KG1 (cell line): Measurements from ENCODE around the gene PPP1R7.

Source experiments
- DNase-seq: peaks from one replicate; lab custom pipeline; 2025; lab: John Stamatoyannopoulos, UW

PPP1R7 gene

DNA sequence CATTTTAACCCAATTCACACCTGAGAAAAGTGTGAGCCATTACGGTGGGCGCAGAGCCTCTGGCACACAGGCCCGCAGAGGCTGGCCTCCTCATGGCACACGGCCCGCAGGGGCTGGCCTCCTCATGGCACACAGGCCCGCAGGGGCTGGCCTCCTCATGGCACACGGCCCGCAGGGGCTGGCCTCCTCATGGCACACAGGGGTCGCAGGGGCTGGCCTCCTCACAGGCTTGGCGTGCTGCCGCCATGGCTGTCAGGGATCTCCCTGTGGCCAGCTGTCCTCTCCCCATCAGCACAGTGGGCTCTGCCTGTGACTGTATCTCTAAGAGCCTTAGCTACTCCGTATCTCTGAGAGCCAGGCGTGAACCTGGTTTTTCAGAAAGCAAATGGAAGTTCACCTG, 62.8 kb downstream of the PPP1R7 start:
- DNase-seq, result no peak

DNA sequence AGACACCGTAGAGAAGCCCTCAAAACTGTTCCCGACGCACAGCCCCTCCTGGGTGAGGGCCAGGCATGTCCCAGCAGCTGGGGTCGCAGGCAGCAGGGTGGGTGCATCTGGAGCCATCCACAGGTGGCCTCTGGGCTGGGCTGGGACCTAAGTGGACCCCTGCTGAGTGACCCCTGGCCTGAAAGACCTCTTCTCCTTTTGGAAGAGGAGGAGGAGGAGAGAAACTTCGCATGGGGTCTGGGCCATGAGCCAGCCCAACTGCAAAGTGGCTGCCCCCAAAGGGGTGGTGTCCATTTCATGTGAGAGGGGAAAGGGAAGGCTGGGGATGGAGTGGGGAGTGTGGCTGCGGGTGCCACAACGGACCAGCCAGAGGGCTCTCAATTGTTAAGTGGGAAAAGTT, 63.3 kb downstream of the PPP1R7 start:
- DNase-seq, result no peak

DNA sequence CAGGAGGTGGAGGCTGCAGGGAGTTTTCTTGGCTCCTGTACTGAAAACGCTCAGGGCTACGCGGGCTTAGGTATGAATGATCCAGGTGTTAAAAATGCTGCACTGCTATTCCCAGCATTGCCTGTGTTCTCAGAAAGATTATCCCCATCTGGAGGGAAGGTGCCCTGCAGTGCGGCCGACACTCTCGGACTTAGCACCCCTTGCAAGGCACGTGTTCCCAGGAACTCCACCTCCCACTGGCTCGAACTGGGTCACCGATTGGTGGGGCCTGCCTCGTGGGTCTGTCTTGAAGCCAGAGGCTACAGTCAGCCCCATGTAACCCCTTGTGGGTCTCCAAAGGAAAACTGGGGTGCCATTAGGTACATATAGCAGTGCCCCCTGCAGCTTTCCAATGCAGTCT, 63.9 kb downstream of the PPP1R7 start:
- no peak for DNase-seq

DNA sequence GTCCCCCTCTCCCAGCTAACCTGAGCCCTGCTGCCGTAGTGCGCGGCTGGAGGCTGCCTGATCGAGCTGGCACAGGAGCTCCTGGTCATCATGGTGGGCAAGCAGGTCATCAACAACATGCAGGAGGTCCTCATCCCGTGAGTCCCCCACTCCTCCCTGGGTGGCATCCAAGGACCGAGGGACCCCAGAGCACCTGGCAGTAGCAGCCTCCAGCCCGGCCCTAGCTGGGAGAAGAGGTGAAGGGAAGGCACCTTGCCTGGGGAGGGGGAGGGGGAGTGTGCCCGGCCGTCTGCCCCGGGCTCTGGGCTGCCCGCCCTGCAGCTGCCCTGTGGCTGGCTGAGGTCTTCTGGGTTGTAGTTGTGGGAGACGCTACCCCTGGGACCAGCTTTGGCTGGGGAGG, 64.5 kb downstream of the PPP1R7 start:
- DNase-seq, result no peak

DNA sequence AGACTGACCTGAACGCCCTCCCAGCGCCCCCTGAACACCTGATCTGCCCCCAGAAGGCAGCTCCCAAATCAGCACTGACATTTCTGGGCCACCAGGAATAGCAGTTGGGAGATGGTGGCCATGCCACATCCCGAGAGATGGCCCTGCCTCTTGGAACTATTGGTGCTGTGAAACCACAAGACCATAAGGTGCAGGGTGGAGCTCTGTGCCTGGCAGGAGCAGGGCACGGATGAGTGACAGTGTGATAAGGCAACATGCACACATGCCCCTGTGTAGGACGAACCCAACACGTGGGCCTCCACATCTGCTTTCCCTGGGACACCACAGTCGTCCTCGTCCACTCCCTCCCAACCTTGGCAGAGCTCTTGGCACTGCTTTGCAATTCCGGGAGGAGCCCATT, 65.2 kb downstream of the PPP1R7 start:
- DNase-seq, result no peak

DNA sequence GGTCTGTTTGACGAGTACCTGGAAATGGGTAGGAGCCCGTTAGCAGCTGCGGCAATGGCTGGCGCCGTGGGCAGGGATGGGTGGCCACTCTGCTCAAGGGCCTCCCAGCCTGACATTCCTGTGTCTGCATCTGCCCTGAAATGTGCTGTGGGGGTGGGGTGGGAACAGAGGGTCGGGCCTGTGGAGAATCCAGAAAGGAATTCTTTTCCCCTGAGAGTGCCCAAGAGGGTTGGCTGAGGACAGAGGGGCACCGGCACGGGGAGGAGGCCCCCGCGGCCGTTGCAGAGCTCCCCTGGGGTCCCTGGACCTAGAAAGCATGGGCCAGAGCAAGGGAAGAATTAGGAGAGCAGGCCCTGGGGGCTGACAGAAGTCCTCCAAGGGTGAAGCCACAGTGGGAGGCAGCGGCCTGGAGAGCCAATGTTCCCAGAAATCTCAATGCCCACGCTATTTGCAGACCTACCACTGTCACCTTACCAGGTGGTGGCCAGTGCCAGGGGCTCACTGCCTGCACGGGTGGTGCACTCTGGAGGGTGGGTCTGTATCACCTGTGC, 66.0 kb downstream of the PPP1R7 start:
- DNase-seq, result no peak

DNA sequence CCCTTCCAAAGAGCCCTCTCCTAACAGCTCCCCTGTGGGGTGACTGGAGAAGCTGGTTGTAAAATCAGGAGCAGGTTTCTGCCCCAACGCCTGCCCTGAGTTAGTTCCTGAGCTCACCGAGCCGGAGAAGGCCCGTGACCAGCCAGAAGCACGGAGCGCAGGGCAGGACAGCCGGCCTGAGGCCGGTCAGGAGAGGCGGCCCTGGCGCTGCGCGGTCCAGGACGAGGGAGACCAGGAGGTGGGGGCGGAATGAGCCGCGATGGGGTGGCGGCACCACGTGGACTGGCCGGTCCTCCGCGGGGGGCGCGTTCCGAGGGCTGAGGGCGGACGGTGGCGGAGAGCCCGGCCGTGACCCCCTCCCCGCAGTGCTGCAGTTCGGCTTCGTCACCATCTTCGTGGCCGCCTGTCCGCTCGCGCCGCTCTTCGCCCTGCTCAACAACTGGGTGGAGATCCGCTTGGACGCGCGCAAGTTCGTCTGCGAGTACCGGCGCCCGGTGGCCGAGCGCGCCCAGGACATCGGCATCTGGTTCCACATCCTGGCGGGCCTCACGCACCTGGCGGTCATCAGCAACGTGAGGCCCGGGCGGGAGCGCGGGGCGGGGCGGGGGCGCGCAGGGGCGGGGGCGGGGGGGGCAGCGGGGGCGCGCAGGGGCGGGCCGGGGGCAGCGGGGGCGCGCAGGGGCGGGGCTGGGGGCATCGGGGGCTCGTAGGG, 67.2 kb downstream of the PPP1R7 start:
- no peak for DNase-seq

DNA sequence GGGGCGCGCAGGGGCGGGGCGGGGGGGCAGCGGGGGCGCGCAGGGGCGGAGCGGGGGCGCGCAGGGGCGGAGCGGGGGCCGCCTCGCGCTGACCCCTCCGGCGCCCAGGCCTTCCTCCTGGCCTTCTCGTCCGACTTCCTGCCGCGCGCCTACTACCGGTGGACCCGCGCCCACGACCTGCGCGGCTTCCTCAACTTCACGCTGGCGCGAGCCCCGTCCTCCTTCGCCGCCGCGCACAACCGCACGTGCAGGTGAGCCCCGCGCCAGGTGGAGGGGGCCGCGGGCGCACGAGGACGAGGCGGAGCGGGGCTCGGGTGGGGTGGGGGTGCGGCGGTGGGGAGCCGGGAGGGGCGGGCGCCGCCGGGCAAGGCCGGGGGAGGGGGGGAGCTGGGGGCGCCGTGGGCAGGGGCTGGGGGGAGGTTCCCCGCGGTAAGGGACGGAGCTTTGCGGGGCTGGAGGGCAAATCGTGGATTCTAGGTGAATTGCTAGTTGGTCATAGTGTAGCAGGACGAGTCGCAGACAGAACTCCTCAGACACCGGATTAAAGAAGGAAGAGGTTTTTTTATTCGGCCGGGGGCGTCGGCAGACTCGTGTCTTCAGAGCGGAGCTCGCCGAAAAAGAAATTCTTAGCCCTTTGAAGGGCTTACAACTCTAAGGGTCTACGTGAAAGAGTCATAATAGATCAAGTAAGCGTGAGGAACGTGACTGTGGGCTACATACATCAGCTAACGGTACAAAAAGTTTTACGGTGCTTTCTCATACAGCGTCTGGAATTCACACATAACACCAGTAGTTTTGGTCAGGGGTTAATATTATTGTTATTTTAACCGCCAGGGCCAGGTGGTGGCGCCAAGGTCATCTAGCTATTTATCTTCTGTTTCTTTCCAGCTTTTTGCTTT, 68.1 kb downstream of the PPP1R7 start:
- DNase-seq, result peak; percentile 15

DNA sequence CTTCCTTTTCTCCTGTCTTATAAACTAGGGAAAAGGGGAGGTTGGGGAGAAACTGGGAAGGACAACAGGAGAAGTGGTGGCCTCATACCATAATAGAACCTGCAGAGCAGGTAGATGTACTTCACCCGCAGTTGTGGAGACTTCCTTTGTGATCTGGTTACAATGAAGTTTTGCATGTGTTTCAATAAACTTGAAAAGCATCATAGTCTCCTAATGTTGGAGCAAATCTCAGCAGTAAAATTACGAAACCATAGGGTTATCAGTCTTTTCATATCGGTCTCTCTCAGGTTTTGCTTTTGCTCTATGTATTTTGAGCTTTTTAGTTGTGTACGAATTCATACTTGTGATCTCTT, 68.7 kb downstream of the PPP1R7 start:
- DNase-seq, result no peak

DNA sequence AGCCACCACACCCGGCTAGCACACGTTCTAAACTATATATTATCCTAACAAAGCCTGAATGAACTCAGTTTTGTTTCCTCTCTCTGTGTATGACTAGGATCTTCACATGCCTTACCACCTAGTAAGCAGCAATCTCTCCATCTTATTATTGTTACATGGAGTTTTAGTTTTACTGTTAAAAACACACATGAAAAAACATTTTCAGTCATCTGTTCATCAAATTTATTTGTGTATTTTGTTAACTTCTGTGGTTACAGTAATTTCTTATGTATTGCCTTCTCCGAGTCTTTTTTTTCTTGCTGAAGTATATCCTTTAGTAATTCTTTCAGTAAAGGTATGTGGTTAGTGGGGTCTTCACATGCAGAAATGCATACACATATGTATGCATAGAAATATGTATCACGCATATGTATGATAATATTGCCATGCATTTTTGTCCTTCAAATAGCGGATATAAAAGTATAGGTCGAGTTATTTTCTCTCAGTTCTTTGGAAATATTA, 69.6 kb downstream of the PPP1R7 start:
- DNase-seq, result no peak

DNA sequence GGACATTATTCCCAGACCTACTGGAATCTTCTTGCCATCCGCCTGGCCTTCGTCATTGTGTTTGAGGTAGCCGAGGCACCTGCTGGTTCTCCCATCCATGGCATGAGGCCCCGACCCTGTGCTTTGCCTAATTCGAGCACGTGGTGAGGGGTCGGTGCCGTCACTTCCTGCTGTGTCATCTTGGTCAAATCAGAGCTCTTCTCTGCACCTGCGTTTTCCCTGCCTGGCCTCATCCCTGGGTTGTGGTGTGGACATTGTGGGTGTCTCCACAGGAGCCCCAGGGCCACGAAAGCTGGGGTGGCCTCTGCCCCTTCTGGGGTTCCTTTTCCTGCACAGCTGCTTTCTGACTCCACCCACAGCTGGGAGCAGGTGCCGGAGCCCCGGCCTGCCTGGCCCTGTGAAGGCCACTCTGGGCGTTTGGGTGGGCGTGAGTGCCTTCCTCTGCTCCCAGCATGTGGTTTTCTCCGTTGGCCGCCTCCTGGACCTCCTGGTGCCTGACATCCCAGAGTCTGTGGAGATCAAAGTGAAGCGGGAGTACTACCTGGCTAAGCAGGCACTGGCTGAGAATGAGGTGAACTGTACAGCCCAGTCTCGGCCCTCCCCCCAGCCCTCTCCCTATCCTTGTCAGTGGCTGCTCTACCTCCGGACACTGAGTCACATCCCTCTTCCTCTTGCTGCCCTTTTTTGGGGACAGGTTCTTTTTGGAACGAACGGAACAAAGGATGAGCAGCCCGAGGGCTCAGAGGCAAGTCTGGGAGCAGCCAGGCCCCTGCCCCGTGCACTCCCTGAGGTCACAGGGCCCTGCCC, 73.1 kb downstream of the PPP1R7 start:
- no peak for DNase-seq

DNA sequence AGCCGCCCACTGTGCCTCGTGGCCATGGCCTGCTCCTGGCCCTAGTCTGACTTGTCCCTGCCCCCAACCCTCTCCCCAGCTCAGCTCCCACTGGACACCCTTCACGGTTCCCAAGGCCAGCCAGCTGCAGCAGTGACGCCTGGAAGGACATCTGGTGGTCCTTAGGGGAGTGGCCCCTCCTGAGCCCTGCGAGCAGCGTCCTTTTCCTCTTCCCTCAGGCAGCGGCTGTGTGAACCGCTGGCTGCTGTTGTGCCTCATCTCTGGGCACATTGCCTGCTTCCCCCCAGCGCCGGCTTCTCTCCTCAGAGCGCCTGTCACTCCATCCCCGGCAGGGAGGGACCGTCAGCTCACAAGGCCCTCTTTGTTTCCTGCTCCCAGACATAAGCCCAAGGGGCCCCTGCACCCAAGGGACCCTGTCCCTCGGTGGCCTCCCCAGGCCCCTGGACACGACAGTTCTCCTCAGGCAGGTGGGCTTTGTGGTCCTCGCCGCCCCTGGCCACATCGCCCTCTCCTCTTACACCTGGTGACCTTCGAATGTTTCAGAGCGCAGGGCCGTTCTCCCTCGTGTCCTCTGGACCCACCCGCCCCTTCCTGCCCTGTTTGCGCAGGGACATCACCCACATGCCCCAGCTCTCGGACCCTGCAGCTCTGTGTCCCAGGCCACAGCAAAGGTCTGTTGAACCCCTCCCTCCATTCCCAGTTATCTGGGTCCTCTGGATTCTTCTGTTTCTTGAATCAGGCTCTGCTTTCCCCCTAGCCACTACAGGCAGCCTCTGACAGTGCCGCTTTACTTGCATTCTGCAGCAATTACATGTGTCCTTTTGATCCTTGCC, 74.0 kb downstream of the PPP1R7 start:
- no peak for DNase-seq

DNA sequence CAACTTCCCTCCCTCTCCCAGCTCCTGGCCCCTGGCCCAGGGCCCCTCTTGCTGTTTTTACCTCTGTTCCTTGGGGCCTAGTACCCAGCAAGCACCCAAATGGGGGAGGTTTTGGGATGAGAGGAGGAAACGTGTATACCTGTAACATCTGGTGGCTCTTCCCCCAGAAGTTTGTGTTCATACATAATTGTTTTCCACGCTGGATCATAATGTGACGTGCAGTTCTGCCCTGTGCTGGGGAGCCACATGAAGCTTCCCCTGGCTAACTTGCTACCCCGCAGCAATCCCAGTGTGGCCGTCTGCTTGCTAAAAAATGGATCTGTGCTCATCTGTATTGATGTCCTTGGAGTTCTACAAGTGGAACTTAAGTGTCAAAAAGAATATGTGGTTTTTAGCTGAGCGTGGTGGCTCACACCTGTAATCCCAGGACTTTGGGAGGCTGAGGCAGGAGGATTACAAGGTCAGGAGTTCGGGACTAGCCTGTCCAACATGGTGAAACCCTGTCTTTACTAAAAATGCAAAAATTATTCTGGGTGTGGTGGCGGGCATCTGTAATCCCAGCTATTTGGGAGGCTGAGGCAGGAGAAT, 74.7 kb downstream of the PPP1R7 start:
- no peak for DNase-seq

DNA sequence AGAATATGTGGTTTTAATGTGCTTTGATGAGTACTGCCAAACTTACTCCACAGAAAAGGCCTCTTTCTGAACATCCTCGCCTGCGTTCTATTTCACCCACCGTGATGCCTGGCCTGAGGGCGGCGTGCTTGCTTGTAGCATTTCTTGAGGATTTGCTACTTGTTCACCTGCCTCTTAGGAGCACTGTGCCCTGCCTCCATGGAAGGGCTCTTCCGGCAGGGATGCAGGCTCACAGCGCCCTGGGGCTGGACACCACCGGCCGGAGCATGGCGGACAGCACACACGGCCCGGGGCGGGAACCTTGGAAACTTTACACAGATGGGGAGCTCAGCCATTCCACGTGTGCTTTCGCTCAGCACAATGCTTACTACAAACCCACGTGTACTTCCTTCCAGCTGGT, 75.3 kb downstream of the PPP1R7 start:
- DNase-seq, result no peak

DNA sequence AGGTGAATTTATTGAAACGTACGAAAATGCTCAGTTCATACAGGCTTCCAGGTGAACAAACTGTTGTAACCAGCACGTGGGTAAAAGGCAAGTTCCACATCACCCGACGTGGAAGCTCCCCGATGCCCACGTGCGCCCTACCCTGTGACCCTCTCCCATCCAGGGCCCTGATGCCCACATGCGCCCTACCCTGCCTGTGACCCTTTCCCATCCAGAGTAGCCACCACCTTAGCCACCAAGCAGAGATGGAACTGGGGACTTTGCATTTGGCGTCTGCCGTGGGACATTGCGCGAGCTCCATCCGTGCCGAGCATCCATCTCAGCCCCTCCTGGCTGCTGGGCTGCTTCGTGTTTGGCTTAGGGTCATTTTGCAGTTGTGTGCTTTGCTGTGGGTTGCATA, 75.7 kb downstream of the PPP1R7 start:
- no peak for DNase-seq

DNA sequence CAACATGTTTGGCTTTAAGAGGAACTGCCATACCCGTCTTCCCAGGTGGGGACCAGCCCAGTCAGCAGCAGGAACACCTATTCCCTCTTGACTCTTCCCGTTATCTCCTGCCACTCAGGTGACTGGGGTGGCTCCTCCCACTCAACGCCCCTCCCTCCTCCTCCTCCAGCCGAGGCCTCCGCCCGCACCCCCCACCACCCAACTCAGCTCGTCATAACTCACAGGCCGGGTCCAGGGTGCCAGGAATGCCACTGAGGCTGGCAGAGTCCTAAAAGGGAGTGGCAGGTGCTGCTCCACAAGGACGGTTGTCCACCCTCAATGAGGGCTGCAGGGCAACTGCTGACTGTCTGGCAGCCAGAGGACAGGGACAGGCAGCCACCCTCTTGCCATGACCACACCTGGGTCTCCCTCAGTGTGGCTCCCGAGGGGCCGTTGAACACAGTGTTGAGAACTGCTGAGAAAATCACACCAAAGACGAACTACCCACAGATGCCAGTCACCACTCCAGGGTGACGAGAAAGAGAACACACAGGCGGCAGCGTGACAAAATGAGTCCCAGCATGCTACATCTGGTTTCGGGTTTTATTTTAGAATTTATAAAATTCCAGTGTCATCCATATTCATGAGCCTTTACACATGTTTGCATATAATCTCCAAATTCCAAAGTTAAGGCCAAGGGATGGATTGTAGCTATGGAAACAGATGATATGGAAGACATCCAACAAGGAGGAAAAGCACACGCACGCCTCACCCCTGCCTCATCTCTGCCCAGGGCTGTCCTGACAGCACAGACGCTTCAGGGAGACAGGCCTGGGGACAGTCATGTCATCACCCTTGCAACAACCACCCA, 76.7 kb downstream of the PPP1R7 start:
- no peak for DNase-seq

DNA sequence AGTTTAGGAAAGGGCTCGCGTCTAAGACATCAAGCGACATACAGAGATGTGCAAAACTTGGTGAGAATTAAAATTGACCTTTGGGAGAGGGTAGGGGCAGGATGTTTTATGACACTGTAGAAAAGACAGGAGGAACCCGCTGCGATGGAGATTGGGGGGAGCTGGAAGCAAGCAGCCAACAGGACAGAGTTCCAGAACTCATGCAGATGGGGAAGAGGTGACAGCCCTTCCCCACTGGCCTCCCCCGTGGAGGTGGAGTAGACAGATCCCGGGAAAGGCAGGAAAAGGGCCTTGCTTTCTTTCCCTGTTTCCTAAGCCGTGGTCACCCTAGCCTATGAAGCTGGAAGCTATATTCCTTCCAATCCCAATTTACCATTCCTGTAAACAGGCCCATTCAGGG, 77.3 kb downstream of the PPP1R7 start:
- DNase-seq, result no peak

DNA sequence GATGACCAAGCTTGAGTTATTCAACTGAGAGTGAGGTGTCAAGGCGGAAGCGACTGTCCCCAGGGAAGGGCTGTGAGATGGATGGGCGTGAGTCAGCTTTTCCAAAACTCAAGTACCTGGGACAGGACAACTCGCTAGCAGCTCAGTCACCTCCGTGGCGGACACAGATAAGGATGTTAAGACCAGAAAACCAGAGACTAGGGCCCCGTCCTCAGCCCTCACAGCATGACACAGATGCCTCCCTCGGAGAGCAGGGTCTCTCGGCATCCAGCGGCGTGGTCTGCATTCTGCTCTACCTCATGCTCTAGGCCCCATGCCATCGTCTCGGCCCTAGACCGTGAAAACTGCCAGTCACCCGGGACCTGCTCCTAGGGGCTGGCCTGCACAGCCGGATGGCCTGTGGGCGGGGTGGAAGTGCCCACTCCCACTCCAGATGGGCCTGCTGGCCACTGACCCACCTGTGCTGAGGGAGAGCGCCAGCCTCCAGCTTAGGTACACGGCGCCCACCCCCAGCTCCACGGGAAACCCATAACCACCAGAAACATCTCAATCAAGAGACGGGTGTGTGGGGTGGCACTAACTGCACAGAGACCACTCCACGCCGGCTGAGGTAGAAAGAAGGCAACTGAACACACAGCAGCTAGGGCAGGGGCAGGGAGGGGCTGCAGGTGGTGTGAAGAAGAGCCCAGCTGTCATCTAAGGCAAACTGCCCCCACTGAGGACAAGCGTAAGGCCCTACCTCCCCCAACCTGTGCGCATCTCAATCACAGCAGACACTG, 78.0 kb downstream of the PPP1R7 start:
- no peak for DNase-seq

DNA sequence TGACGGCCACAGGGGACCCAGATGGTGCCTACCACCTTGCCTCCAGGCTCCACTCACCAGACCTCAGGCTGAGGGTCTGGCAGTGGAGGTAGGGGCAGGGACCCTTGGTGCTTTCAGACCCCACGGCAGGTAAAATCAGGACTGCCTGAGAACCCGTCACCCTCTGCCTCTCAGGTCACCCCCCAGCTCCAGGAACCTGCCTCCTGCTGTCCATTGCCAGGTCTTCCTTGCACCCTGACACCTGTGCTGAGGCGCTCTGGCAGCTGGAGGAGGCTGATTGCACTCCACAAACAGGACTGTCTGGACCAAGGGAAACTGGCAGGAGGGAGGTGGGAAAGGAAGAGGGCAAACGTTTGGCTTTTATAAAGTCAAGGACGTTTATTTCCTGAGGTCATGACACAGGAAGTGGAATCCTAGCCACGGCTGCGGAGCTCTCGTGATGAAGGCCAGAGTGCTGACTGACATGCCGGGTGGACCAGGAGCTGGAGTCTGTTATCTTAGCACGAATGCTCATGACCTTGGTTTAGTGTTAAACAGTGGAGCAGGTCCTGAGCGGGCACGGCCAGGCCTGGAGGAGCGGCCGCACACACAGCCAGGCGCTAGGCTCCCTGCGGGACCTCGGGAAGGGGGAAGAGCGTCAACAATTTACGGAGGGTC, 78.7 kb downstream of the PPP1R7 start:
- no peak for DNase-seq
